ENCODE data around the gene NAXE.
"Not testable (repeated sequence)": the region's sequence is repeated elsewhere in the genome, so short reads cannot be mapped to it uniquely, and the experiment has no call there.

NAXE gene

DNA sequence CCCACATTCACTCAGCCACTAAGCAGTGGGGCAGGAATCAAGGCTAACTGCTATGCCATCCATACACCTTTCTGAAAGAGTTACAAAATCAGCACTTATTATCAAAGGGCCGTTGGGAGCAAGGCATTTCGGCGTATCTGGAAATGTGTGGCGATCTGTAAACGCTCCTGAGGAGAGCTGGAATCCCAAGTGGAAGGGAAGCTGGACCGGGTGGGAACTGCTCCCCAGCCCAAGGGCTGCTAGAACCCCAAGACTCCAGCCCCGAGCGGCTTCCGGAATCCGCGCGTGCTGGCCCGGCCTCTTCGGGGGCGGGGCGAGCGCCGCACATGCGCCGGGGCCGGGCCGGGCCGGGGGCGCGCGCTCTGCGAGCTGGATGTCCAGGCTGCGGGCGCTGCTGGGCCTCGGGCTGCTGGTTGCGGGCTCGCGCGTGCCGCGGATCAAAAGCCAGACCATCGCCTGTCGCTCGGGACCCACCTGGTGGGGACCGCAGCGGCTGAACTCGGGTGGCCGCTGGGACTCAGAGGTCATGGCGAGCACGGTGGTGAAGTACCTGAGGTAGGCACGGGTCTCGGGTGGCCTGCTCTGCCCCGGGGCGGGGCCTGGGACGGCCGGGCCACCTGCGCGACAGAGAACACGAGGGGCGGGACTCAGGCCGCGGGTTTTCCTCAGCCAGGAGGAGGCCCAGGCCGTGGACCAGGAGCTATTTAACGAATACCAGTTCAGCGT, at the start of gene NAXE:
Gene NAXE, plus strand, starts transcription at position 345 of the 726 bp plus-strand sequence. Its CDS starts 29 bp downstream, at position 374.
- peak within 1 kb of the TSS; percentile 85 for H3K4me3 Mint-ChIP-seq
- peaks cover 44% of the 10 kb centered on the region for H3K36me3 Mint-ChIP-seq (ENCODE audit: low read depth)
- H3K9me3 Mint-ChIP-seq: no peaks in the 10 kb centered on the region
- DNase-seq: peak; percentile 85
- H3K27ac Mint-ChIP-seq: peak within 1 kb of the TSS; percentile 95
- H3K4me1 Mint-ChIP-seq (ENCODE audit: low read depth): peaks cover 30% of the 10 kb centered on the region
- H3K27me3 Mint-ChIP-seq: no peaks in the 10 kb centered on the region

DNA sequence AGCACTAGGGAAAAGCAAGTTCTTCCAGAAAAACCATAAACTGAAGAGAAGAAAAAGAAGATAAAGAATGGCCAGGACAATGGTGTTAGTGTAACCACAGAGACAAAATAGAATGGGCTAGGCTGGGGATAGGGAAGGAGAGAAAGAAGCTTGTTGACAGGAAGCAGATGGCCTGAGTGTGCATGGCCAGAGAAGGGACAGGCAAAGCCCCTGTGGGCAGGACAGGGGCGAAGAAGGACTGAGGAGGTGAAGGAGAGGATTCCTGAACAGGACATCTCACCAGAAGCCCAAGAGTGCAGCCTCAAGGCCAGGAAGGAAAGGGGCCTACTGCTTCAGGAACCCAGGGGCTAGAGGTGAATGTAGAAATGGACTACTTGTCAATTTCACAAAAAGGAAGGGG, 48.5 kb upstream of the NAXE start:
- no peaks in the 10 kb centered on the region for H3K36me3 Mint-ChIP-seq (ENCODE audit: low read depth)
- H3K27ac Mint-ChIP-seq: no peak overlapping the region
- H3K27me3 Mint-ChIP-seq: no peaks in the 10 kb centered on the region
- H3K4me1 Mint-ChIP-seq (ENCODE audit: low read depth): no peaks in the 10 kb centered on the region
- no peaks in the 10 kb centered on the region for H3K9me3 Mint-ChIP-seq
- no peak overlapping the region for H3K4me3 Mint-ChIP-seq
- no peak for DNase-seq

DNA sequence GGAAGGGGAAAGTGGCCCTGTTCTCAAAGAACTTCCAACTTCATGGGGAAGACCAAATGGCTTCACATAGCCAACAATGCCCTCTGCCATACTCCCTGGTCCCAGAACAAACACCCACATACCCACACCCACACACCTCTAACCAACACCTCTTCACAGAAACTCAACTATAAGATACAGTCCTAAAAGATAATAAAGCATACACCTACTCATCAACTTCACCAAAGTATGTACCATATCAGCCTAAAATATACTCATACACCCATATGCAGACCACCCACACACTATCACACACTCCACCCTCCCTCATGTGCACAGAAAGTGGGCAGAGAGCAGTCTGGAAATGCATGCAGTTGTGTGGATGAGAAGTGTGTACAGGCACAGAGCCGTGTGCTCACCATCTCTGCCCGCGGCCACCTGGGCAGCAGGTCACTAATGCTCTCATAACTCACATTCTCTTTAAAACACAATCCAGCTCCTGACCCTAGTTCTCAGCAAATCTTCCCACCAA, 46.9 kb upstream of the NAXE start:
- no peaks in the 10 kb centered on the region for H3K4me1 Mint-ChIP-seq (ENCODE audit: low read depth)
- no peaks in the 10 kb centered on the region for H3K27me3 Mint-ChIP-seq
- H3K9me3 Mint-ChIP-seq: no peaks in the 10 kb centered on the region
- H3K27ac Mint-ChIP-seq: no peak overlapping the region
- no peaks in the 10 kb centered on the region for H3K36me3 Mint-ChIP-seq (ENCODE audit: low read depth)
- H3K4me3 Mint-ChIP-seq: no peak overlapping the region
- DNase-seq: no peak

DNA sequence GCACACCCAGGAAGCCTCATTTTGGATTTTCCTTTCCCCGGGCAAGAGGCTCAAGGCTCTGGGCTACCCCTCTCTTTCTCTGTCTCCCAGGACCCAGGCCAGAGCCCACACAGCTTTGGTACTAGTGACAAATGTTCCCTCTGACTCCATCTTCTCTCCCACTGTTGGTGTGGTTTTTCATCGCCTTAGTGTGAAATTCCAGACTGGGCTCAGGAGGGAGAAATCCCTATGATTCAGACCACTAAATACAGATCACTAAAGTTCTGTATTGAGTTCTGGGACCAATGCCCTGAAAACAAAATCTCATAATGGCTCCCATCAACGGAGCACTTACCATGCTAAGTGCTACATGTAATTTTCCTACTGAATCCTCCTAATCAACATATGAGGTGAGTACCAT, 45.3 kb upstream of the NAXE start:
- DNase-seq: no peak
- H3K4me1 Mint-ChIP-seq (ENCODE audit: low read depth): no peaks in the 10 kb centered on the region
- H3K36me3 Mint-ChIP-seq (ENCODE audit: low read depth): no peaks in the 10 kb centered on the region
- H3K27me3 Mint-ChIP-seq: no peaks in the 10 kb centered on the region
- no peak overlapping the region for H3K27ac Mint-ChIP-seq
- no peak overlapping the region for H3K4me3 Mint-ChIP-seq
- no peaks in the 10 kb centered on the region for H3K9me3 Mint-ChIP-seq

DNA sequence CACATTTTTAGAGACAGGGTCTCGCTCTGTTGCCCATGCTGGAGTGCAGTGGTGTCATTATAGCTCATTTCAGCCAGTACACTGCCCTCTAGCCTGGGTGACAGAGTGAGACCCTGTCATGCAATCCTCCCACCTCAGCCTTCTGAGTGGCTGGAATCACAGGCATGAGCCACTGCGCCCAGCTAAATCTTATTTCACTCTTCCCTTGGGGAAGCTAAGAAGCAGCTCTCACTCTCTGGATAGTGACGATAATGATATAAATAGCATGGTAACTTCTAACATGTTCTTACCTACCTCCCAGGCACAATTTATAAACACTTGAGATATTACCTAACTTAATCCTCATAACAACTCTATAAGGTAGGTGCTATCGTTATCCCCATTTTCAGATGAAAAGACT, 44.1 kb upstream of the NAXE start:
- H3K36me3 Mint-ChIP-seq (ENCODE audit: low read depth): no peaks in the 10 kb centered on the region
- H3K27ac Mint-ChIP-seq: no peak overlapping the region
- no peaks in the 10 kb centered on the region for H3K9me3 Mint-ChIP-seq
- H3K27me3 Mint-ChIP-seq: no peaks in the 10 kb centered on the region
- H3K4me1 Mint-ChIP-seq (ENCODE audit: low read depth): peaks cover 2% of the 10 kb centered on the region
- no peak overlapping the region for H3K4me3 Mint-ChIP-seq
- no peak for DNase-seq

DNA sequence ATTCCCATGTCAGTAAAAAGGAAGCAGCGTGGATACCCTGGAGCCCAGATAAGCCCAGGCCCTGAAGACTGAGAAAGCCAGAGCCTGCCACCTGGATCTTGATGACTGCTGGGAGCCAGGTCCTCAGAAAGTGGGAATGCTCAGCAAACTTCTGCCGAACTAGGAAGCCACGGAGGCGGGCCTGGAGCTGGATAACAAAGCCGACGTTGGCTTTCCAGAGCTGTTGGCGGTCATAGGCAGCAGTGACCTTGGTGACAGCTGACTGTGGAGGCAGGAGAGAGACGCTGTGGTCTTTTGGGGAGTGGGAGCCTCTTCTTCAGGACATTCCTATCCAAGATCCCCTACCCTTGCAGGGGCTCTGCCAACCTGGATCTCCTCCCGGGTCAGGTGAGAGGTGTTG, 43.6 kb upstream of the NAXE start:
- H3K27ac Mint-ChIP-seq: no peak overlapping the region
- H3K4me1 Mint-ChIP-seq (ENCODE audit: low read depth): peaks cover 2% of the 10 kb centered on the region
- no peak overlapping the region for H3K4me3 Mint-ChIP-seq
- no peaks in the 10 kb centered on the region for H3K9me3 Mint-ChIP-seq
- no peaks in the 10 kb centered on the region for H3K36me3 Mint-ChIP-seq (ENCODE audit: low read depth)
- H3K27me3 Mint-ChIP-seq: no peaks in the 10 kb centered on the region
- DNase-seq: no peak

DNA sequence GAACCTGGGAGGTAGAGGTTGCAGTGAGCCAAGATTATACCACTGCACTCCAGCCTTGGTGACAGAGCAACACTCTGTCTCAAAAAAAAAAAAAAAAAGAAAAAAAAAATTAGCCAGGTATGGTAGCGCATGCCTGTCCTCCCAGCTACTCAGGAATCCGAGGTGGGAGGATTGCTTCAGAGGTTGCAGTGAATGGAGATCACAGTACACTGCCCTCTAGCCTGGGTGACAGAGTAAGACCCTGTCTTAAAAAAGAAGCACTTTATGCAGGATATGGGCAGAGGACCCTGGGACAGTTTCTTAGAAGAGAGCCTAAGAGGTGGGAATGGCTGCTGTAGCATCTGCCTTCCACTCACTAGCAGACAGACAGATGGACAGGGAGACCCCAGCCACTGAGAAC, 42.2 kb upstream of the NAXE start:
- Mint-ChIP-seq H3K36me3 (ENCODE audit: low read depth) (no peaks in the 10 kb centered on the region), H3K27ac (no peak overlapping the region), H3K4me3 (no peak overlapping the region), H3K4me1 (ENCODE audit: low read depth) (peaks cover 5% of the 10 kb centered on the region), H3K27me3 (no peaks in the 10 kb centered on the region), H3K9me3 (no peaks in the 10 kb centered on the region)
- no peak for DNase-seq

DNA sequence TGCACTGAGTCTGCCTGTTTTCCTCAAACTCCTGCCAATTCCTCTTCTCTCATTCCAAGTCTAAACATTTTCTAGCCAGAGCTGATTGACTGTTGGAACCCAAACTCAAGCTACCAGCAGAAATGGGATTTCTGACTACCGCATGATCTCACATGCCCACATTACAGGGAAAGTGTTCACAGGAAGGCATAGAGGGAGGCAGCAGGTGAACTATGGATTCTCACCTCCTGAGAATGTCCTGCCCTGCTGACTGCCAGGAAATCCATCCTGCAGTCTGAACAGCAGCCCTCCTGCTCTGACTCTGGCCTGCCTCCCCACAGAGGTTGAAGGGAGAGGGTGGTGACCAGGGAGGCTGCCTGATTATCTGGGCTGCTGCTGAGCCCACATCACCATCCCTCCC, 41.7 kb upstream of the NAXE start:
- Mint-ChIP-seq H3K4me1 (ENCODE audit: low read depth) (peaks cover 5% of the 10 kb centered on the region), H3K27me3 (no peaks in the 10 kb centered on the region), H3K4me3 (no peak overlapping the region), H3K27ac (no peak overlapping the region), H3K9me3 (no peaks in the 10 kb centered on the region), H3K36me3 (ENCODE audit: low read depth) (no peaks in the 10 kb centered on the region)
- DNase-seq: no peak

DNA sequence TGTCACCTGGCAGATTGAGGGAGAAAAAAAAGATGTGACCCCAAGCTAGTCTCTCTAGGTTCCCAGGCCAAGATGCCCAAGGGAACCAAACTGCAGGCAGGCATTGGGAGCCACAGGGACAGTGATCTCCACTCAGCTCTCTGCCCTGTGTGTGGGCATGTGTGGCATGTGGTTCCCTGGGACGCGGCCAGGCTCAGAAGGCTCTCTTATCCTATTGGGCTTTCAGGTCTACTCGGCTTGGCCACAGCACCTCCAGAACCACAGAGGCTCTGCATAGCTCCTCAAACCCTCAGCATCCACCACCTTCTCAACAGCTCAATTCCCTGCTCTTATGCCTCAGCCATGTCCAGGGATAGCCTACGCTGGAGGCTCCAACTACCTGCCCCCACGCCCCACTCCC, 41.2 kb upstream of the NAXE start:
- no peaks in the 10 kb centered on the region for H3K36me3 Mint-ChIP-seq (ENCODE audit: low read depth)
- no peak for DNase-seq
- no peaks in the 10 kb centered on the region for H3K27me3 Mint-ChIP-seq
- H3K4me3 Mint-ChIP-seq: no peak overlapping the region
- H3K4me1 Mint-ChIP-seq (ENCODE audit: low read depth): peaks cover 5% of the 10 kb centered on the region
- no peak overlapping the region for H3K27ac Mint-ChIP-seq
- no peaks in the 10 kb centered on the region for H3K9me3 Mint-ChIP-seq

DNA sequence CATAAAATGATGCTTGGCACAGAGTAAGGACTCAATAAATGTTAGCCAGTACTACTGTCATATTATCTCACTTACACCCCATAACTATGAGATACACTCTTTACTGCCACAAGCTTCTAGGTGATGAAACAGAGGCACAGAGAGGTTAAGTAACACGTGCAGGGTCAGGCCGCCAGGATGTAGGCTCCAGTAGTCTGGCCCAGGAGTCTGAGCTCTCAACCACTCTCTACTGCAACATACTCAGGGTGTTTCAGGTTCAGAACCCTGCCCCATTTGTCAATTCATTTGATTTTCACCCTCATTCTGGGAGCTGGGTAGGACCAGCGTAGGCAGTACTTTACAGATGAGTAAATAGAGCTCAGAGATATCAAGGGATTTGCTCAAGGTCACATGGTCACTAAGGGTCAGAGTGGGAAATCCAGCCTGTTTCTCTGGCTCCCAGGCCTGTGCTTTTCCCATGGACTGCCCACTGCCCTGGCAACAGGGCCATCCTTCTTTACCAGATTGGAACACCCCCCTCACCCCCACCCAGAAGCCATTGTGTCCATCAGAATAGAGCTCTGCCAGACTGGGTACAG, 40.4 kb upstream of the NAXE start:
- Mint-ChIP-seq H3K9me3 (no peaks in the 10 kb centered on the region), H3K4me1 (ENCODE audit: low read depth) (peaks cover 5% of the 10 kb centered on the region), H3K36me3 (ENCODE audit: low read depth) (no peaks in the 10 kb centered on the region), H3K27me3 (no peaks in the 10 kb centered on the region), H3K4me3 (no peak overlapping the region), H3K27ac (no peak overlapping the region)
- DNase-seq: no peak

DNA sequence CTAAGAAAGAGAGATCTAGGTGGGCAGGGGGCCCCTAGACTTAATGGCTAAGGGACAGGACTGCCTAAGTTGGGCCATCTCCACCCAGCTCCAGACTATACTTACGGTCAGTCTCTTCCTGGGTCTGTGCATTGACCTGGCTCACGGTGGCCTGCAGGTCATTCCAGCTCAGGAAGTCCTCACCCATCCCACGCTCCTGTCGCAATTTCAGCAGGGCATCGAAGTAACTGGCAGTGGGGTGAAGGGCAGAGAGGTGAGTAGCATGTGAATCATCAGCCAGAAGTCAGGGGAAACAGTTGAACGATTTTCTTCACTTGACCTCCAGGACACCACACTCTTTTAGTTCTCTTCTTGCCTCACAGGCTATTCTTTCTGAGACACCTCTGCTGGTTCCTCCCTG, 39.7 kb upstream of the NAXE start:
- no peak overlapping the region for H3K4me3 Mint-ChIP-seq

DNA sequence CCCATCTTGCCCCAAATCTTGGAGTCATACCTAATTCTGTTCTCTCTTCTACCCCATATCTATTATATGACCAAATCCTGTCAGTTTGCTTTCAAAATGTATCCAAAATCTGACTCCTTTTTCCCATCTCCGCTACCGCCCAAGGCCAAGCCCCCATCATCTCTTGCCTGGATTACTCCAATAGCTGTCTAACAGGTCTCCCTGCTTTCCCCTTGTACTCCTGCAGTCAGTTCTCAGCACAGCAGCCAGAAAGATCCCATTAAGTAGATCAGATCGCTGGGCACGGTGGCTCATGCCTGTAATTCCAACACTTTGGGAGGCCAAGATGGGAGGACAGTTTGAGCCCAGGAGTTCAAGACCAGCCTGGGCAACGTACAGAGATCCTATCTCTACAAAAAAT, 39.1 kb upstream of the NAXE start:
- no peak for DNase-seq
- Mint-ChIP-seq H3K27me3 (no peaks in the 10 kb centered on the region), H3K9me3 (no peaks in the 10 kb centered on the region), H3K27ac (no peak overlapping the region), H3K4me1 (ENCODE audit: low read depth) (peaks cover 5% of the 10 kb centered on the region), H3K36me3 (ENCODE audit: low read depth) (no peaks in the 10 kb centered on the region), H3K4me3 (no peak overlapping the region)

More for the DNA sequence above, 39.7 kb upstream of the NAXE start:
- peaks cover 5% of the 10 kb centered on the region for H3K4me1 Mint-ChIP-seq (ENCODE audit: low read depth)
- no peaks in the 10 kb centered on the region for H3K27me3 Mint-ChIP-seq
- H3K36me3 Mint-ChIP-seq (ENCODE audit: low read depth): no peaks in the 10 kb centered on the region
- no peak overlapping the region for H3K27ac Mint-ChIP-seq
- H3K9me3 Mint-ChIP-seq: no peaks in the 10 kb centered on the region
- no peak for DNase-seq

DNA sequence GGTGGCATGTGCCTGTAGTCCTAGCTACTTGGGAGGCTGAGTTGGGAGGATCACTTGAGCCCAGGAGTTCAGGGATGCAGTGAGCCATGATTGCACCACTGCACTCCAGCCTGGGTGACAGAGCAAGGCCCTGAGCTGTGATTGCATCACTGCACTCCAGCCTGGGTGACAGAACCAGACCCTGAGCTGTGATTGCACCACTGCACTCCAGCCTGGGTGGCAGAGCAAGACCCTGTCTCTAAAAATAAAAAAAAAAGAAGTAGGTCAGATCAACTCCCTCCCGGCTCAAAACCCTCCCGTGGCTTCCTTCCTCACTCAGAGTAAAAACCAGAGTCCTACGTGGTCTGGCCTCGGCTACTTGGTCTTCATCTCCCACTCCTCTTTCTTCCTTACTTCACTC, 38.6 kb upstream of the NAXE start:
- H3K4me3 Mint-ChIP-seq; H3K27ac Mint-ChIP-seq; H3K36me3 Mint-ChIP-seq (ENCODE audit: low read depth); DNase-seq; H3K27me3 Mint-ChIP-seq; H3K4me1 Mint-ChIP-seq (ENCODE audit: low read depth); H3K9me3 Mint-ChIP-seq: not testable (repeated sequence)

DNA sequence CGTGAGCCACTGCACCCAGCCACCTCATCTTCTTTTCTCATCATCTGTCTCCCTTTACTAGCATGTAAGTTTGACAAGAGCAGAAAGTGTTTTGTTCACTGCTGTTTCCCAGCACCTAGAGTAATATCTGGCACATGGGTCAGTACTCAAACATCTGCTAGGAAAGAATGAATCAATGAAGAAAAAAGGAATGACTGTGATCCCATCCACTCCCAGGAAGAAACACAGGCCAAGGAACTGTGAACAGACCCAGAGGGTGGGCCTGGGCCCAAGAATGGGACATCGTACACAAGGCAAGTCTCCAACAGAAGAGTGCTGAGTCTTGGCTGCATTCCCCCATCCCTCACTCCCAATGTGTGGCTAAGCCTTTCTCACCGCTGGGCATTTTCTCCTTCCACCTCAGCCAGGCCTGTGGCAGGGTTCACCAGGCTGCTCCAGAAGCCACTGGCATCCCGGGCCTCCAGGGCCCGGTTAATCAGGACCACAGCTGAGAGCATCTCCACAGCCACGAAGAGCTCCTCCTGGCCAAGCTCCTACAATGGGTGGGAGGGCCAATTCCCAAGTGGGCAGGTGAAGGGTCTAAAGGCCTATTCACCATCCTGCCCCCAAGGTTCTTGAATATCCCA, 37.6 kb upstream of the NAXE start:
- Mint-ChIP-seq H3K36me3 (ENCODE audit: low read depth) (no peaks in the 10 kb centered on the region), H3K27me3 (no peaks in the 10 kb centered on the region), H3K4me3 (no peak overlapping the region), H3K27ac (no peak overlapping the region), H3K4me1 (ENCODE audit: low read depth) (peaks cover 5% of the 10 kb centered on the region), H3K9me3 (no peaks in the 10 kb centered on the region)
- DNase-seq: no peak

DNA sequence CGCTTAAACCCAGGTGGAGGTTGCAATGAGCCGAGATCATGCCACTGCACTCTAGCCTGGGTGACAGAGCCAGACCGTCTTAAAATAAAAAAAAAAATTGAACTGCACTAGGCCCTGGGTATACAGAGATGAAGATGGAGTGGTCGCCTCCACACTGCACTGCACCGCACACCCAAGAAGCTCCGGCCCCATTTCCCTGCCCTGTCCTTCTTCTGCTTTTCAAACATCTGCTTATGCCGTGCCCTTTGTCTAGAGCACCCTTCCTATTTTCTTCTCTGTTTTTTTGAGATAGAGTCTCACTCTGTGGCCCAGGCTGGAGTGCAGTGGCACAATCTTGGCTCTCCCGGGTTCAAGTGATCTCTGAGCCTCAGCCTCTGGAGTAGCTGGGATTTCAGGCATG, 36.6 kb upstream of the NAXE start:
- Mint-ChIP-seq H3K27ac (no peak overlapping the region), H3K4me3 (no peak overlapping the region), H3K4me1 (ENCODE audit: low read depth) (peaks cover 5% of the 10 kb centered on the region), H3K27me3 (no peaks in the 10 kb centered on the region), H3K36me3 (ENCODE audit: low read depth) (no peaks in the 10 kb centered on the region), H3K9me3 (no peaks in the 10 kb centered on the region)
- DNase-seq: no peak
